ENCODE data around the gene BRINP1.

DNA sequence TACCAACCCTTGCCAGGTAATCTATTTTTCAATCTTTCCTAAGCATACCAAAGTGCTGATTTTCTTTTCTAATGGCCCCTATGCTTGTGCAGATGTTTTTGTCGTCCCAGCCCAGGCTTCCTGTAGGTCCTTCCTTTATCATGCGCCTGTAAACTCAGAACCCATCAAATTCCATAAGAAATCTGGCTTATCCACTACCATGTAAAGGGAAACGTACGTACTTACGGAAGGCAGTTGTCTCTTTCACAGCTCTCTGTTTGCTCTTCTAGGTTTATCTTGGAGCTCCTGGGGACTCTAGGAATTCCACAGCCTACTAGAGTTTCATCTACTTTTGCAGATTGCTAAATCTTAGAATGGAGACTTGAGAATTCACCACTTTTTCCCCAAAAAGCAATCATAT lies 9.0 kb downstream of the BRINP1 start:
- TF ChIP-seq, protein P1, sequence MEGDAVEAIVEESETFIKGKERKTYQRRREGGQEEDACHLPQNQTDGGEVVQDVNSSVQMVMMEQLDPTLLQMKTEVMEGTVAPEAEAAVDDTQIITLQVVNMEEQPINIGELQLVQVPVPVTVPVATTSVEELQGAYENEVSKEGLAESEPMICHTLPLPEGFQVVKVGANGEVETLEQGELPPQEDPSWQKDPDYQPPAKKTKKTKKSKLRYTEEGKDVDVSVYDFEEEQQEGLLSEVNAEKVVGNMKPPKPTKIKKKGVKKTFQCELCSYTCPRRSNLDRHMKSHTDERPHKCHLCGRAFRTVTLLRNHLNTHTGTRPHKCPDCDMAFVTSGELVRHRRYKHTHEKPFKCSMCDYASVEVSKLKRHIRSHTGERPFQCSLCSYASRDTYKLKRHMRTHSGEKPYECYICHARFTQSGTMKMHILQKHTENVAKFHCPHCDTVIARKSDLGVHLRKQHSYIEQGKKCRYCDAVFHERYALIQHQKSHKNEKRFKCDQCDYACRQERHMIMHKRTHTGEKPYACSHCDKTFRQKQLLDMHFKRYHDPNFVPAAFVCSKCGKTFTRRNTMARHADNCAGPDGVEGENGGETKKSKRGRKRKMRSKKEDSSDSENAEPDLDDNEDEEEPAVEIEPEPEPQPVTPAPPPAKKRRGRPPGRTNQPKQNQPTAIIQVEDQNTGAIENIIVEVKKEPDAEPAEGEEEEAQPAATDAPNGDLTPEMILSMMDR (IDR thresholded peaks at IDR 0.05), result no peak
- TF ChIP-seq POLR2A (IDR thresholded peaks at IDR 0.05), result no peak

Measured in stomach (tissue), 4 donors.